Stimulated activated naive CD8-positive, alpha-beta T cell treated with anti-CD3 and anti-CD28 coated beads, Interleukin-15, amount 100 ng/mL, for 72 hours (primary cell): Measurements from ENCODE around the gene CMIP.
"Not testable (repeated sequence)": the region's sequence is repeated elsewhere in the genome, so short reads cannot be mapped to it uniquely, and the experiment has no call there.

Source experiments
- ATAC-seq: fragments of 150-1000 bp; cut with Tn5 transposase; 2 replicates; pipeline ENCODE4 v1.10.0; 2021; ENCODE audit warnings: mild to moderate bottlenecking, moderate library complexity
- DNase-seq, 2 donors: peaks; one replicate each; pipeline ENCODE4 v3.0.0; 2021 to 2022
- H3K27ac Mint-ChIP-seq, 2 donors: one replicate each; pipeline ENCODE4 v1.8.0; 2022; ENCODE audit warnings: mild to moderate bottlenecking in 2 of 2, mixed read lengths in 2 of 2, moderate library complexity in 2 of 2
- H3K27me3 Mint-ChIP-seq: one replicate; pipeline ENCODE4 v1.8.0; 2022; ENCODE audit warnings: mixed read lengths
- H3K4me1 Mint-ChIP-seq: one replicate; pipeline ENCODE4 v1.8.0; 2022; ENCODE audit warnings: mild to moderate bottlenecking, mixed read lengths
- H3K4me3 Mint-ChIP-seq, 2 donors: one replicate each; pipeline ENCODE4 v1.8.0; 2022; ENCODE audit warnings: mild to moderate bottlenecking in 2 of 2, mixed read lengths in 2 of 2, moderate library complexity in 1 of 2
- H3K9me3 Mint-ChIP-seq, 2 donors: one replicate each; pipeline ENCODE4 v1.8.0; 2022; ENCODE audit warnings: mixed read lengths in 2 of 2

CMIP gene

GRCh38 chr16:81680444-81681275 is 236.1 kb downstream of the CMIP start:
- Mint-ChIP-seq H3K27me3 (no peaks in the 10 kb centered on the region), H3K9me3 (no peaks in the 10 kb centered on the region), H3K4me1 (no peaks in the 10 kb centered on the region), H3K27ac (peak overlapping the region in 1 of 2 donors; percentile 77), H3K4me3 (no peak overlapping the region)
- no peak for DNase-seq
- no peak for ATAC-seq

- DNase-seq (no peak), ATAC-seq (no peak)
- no peaks in the 10 kb centered on the region for H3K9me3 Mint-ChIP-seq
- no peak overlapping the region for H3K4me3 Mint-ChIP-seq
- H3K27ac Mint-ChIP-seq = no peak overlapping the region
- peaks cover under 1% of the 10 kb centered on the region for H3K4me1 Mint-ChIP-seq
- H3K27me3 Mint-ChIP-seq = no peaks in the 10 kb centered on the region
These were observed 236.7 kb downstream of the CMIP start for GRCh38 chr16:81681311-81681710.

GRCh38 chr16:81684242-81684837 is 239.7 kb downstream of the CMIP start:
- no peak overlapping the region for H3K27ac Mint-ChIP-seq
- H3K4me3 Mint-ChIP-seq = no peak overlapping the region
- no peaks in the 10 kb centered on the region for H3K9me3 Mint-ChIP-seq
- peaks cover 20% of the 10 kb centered on the region for H3K4me1 Mint-ChIP-seq
- no peaks in the 10 kb centered on the region for H3K27me3 Mint-ChIP-seq
- DNase-seq = no peak
- no peak for ATAC-seq

GRCh38 chr16:81684901-81685300 is 240.3 kb downstream of the CMIP start:
- no peak for ATAC-seq
- H3K4me1 Mint-ChIP-seq = peaks cover 20% of the 10 kb centered on the region
- no peak for DNase-seq
- H3K4me3 Mint-ChIP-seq = no peak overlapping the region
- no peaks in the 10 kb centered on the region for H3K9me3 Mint-ChIP-seq
- peak overlapping the region in 1 of 2 donors; percentile 35 for H3K27ac Mint-ChIP-seq
- H3K27me3 Mint-ChIP-seq = no peaks in the 10 kb centered on the region

- Mint-ChIP-seq H3K27ac (peak overlapping the region in 1 of 2 donors; percentile 57), H3K27me3 (no peaks in the 10 kb centered on the region), H3K4me1 (peaks cover 20% of the 10 kb centered on the region), H3K9me3 (no peaks in the 10 kb centered on the region), H3K4me3 (no peak overlapping the region)
- no peak for ATAC-seq
- DNase-seq = no peak
These were observed 242.0 kb downstream of the CMIP start for GRCh38 chr16:81686391-81687130.

- DNase-seq (no peak), ATAC-seq (peak; percentile 22)
- H3K4me1 Mint-ChIP-seq = peaks cover 20% of the 10 kb centered on the region
- no peak overlapping the region for H3K4me3 Mint-ChIP-seq
- H3K9me3 Mint-ChIP-seq = no peaks in the 10 kb centered on the region
- H3K27ac Mint-ChIP-seq = no peak overlapping the region
- H3K27me3 Mint-ChIP-seq = no peaks in the 10 kb centered on the region
These were observed 242.5 kb downstream of the CMIP start for GRCh38 chr16:81687131-81687456.

GRCh38 chr16:81688182-81688581 is 243.6 kb downstream of the CMIP start:
- Mint-ChIP-seq H3K27me3 (no peaks in the 10 kb centered on the region), H3K9me3 (no peaks in the 10 kb centered on the region), H3K4me1 (peaks cover 20% of the 10 kb centered on the region), H3K27ac (peak overlapping the region in 1 of 2 donors; percentile 40), H3K4me3 (no peak overlapping the region)
- ATAC-seq (peak; percentile 90), DNase-seq (peak in 1 of 2 donors; percentile 54)

GRCh38 chr16:81688839-81689238 is 244.2 kb downstream of the CMIP start:
- DNase-seq, H3K27me3 Mint-ChIP-seq, H3K9me3 Mint-ChIP-seq, ATAC-seq, H3K4me3 Mint-ChIP-seq: not testable (repeated sequence)
- peak overlapping the region in 1 of 2 donors; percentile 12 for H3K27ac Mint-ChIP-seq
- peaks cover 20% of the 10 kb centered on the region for H3K4me1 Mint-ChIP-seq

GRCh38 chr16:81692021-81692420 is 247.4 kb downstream of the CMIP start:
- no peak for ATAC-seq
- no peaks in the 10 kb centered on the region for H3K27me3 Mint-ChIP-seq

GRCh38 chr16:81692571-81692970 is 248.0 kb downstream of the CMIP start:
- Mint-ChIP-seq H3K4me3 (no peak overlapping the region), H3K27ac (no peak overlapping the region), H3K4me1 (peaks cover 16% of the 10 kb centered on the region), H3K27me3 (no peaks in the 10 kb centered on the region), H3K9me3 (no peaks in the 10 kb centered on the region)
- DNase-seq (no peak), ATAC-seq (no peak)

More at GRCh38 chr16:81692021-81692420, 247.4 kb downstream of the CMIP start:
- Mint-ChIP-seq H3K4me1 (peaks cover 20% of the 10 kb centered on the region), H3K4me3 (no peak overlapping the region), H3K9me3 (no peaks in the 10 kb centered on the region), H3K27ac (no peak overlapping the region)
- DNase-seq = no peak

GRCh38 chr16:81693041-81693743 is 248.6 kb downstream of the CMIP start:
- Mint-ChIP-seq H3K27me3 (no peaks in the 10 kb centered on the region), H3K4me1 (peaks cover 10% of the 10 kb centered on the region), H3K9me3 (no peaks in the 10 kb centered on the region), H3K27ac (peak overlapping the region in 1 of 2 donors; percentile 80), H3K4me3 (no peak overlapping the region)
- ATAC-seq (no peak), DNase-seq (no peak)

GRCh38 chr16:81693744-81694303 is 249.2 kb downstream of the CMIP start:
- H3K27ac Mint-ChIP-seq = peak overlapping the region; percentile 68 to 80
- no peak for DNase-seq
- H3K9me3 Mint-ChIP-seq = no peaks in the 10 kb centered on the region
- H3K4me3 Mint-ChIP-seq = no peak overlapping the region
- H3K4me1 Mint-ChIP-seq = peaks cover 8% of the 10 kb centered on the region
- H3K27me3 Mint-ChIP-seq = no peaks in the 10 kb centered on the region
- no peak for ATAC-seq

- no peaks in the 10 kb centered on the region for H3K27me3 Mint-ChIP-seq
- no peak for ATAC-seq
- no peak overlapping the region for H3K4me3 Mint-ChIP-seq
- H3K4me1 Mint-ChIP-seq = peaks cover 8% of the 10 kb centered on the region
- H3K9me3 Mint-ChIP-seq = no peaks in the 10 kb centered on the region
- no peak for DNase-seq
- peak overlapping the region; percentile 29 to 89 for H3K27ac Mint-ChIP-seq
These were observed 250.1 kb downstream of the CMIP start for GRCh38 chr16:81694494-81695280.

- peaks cover 8% of the 10 kb centered on the region for H3K4me1 Mint-ChIP-seq
- no peaks in the 10 kb centered on the region for H3K27me3 Mint-ChIP-seq
- no peak for DNase-seq
- no peak overlapping the region for H3K4me3 Mint-ChIP-seq
- H3K27ac Mint-ChIP-seq = peak overlapping the region; percentile 89 to 93
- H3K9me3 Mint-ChIP-seq = no peaks in the 10 kb centered on the region
- no peak for ATAC-seq
These were observed 250.9 kb downstream of the CMIP start for GRCh38 chr16:81695321-81696165.
